T-helper 17 cell (primary cell): ENCODE results near the gene CCDC106. TPM values are rescaled to one million over a fixed set of nuclear protein-coding genes. Genes with fewer than 3 reads are reported as not detected.

Experiments used
- ATAC-seq: fragments of 150-1000 bp; cut with Tn5 transposase; 2 replicates; pipeline ENCODE4 v1.10.0; 2021; ENCODE audit warnings: mild to moderate bottlenecking, moderate library complexity
- DNase-seq, 3 donors: peaks; one replicate each; pipeline versions ENCODE4 v3.0.0 to v3.0.0-alpha.2; 2020 to 2021
- H3K9me3 ChIP-seq: one replicate; pipeline ENCODE4 v1.7.0; 2013; ENCODE audit warnings: low read length, mild to moderate bottlenecking; ENCODE audit not compliant: control insufficient read depth, poor library complexity, severe bottlenecking
- H3K27ac Mint-ChIP-seq: one replicate; pipeline ENCODE4 v1.8.0; 2022; ENCODE audit warnings: mild to moderate bottlenecking, moderate library complexity, mixed read lengths
- H3K27me3 Mint-ChIP-seq: one replicate; pipeline ENCODE4 v1.8.0; 2022; ENCODE audit warnings: mixed read lengths
- H3K36me3 Mint-ChIP-seq: one replicate; pipeline ENCODE4 v1.8.0; 2022; ENCODE audit warnings: low read depth, mixed read lengths
- H3K4me1 Mint-ChIP-seq: one replicate; pipeline ENCODE4 v1.8.0; 2022; ENCODE audit warnings: mild to moderate bottlenecking, mixed read lengths
- H3K4me3 Mint-ChIP-seq: one replicate; pipeline ENCODE4 v1.8.0; 2022; ENCODE audit warnings: mild to moderate bottlenecking, moderate library complexity, mixed read lengths
- total RNA-seq, 4 donors: library from RNA in 2 of 4; stranded (reverse) in 2 of 4; gene quantifications; one replicate each; pipeline ENCODE4 v1.2.3 and lab custom pipeline; 2022 to 2026

The CCDC106 gene
- total RNA-seq, 2 donors from 2014 or later: 1.1 to 1.6 TPM

DNA sequence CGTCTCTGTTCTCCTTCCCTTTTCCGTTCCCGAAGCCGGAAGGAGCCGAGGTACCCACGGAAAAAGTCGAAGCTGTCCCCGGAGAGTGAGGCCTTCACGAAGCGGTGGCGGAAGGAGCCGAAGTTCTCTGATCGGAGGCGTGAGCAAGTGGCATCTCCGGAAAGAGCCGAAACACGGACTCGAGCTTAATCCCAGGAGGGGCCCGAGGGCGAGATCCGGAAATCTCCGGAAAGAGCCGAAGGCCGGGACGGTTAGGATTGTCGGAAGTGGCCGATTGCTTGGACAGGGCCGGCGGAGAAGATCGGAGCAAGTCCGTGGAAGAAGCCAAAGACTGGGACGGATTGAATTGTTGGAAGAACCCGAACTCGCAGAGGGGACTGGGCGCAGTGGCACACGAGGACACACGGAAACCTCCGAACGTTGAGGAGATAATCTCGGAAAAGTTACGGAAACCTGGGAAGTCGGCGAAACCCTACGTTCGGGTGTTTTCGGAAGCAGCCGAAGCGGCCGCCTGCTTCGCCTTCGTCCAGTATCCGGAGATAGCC, 6.4 kb downstream of the CCDC106 start:
- DNase-seq (peak; percentile 91 to 98 (median 96)), ATAC-seq (peak; percentile 81)
- Mint-ChIP-seq H3K27ac (peak overlapping the region; percentile 100), H3K36me3 (peaks cover 1% of the 10 kb centered on the region), H3K4me1 (peaks cover 44% of the 10 kb centered on the region), H3K27me3 (no peaks in the 10 kb centered on the region), H3K4me3 (peak overlapping the region; percentile 94)
- no peaks in the 10 kb centered on the region for H3K9me3 ChIP-seq

DNA sequence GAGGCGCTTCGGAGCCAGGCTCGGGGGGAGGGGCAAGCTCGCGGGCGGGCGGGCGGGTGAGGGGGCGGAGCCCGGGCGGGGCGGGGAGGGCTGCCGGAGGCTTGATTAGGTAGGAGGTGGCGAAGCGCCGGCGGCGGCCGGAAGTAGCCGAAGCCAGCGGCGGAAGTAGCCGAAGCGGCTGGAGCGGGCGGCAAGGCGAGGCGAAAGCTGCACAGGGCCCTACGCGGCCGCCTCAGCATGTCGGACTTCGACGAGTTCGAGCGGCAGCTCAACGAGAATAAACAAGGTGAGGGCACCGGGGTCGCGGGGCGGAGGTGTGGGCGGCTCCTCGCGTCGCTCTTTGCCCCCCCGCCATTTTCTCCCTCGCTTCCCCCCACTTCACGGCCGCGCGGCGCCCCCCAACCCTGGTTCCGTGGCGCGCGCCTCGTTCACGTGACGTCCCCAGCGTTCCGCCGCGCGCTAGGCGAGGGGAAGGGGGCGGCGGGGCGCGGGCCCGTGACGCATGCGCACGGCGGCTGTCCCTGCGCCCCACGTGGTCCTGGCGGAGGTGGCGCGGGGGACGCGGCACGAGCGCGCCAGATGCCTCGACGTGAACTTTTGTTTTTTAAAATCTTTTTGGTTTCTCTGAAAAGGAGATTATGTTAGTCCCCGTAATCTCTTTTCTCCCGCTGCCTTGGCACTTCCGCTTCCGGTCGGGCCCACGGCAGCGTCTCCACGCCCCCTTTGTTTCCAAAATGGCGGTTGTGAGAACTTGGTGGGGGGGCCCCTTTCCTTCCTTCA, 7.0 kb downstream of the CCDC106 start, which contains the start of gene U2AF2:
Gene U2AF2, plus strand, starts transcription at position 168 of the 780 bp plus-strand sequence. Its CDS starts 70 bp downstream, at position 238.
- H3K27me3 Mint-ChIP-seq: no peaks in the 10 kb centered on the region
- H3K4me3 Mint-ChIP-seq: peak within 1 kb of the TSS; percentile 94
- H3K4me1 Mint-ChIP-seq: peaks cover 43% of the 10 kb centered on the region
- peak; percentile 10 for ATAC-seq
- peaks cover 4% of the 10 kb centered on the region for H3K36me3 Mint-ChIP-seq
- H3K9me3 ChIP-seq: no peaks in the 10 kb centered on the region
- H3K27ac Mint-ChIP-seq: peak within 1 kb of the TSS; percentile 100
- DNase-seq: peak; percentile 95 to 96 (median 96)

DNA sequence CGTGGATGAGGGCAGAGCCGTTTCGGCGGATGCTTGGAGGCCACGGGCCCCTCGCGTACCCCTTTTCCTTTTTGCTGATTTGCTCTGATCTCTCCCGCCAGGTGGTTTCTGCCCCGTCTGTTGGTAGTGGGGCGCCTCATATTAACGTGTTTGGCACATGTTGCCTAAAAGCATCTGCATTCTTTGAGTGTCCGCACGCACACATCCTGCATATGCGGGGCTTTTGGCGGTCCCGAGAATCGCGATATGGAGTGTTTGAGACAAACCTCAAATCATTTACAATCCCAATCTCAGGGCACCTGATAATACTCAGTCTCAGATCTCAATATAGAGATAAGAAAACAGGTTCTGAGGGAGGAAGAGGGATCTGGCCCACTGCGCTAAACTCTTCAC, 7.6 kb downstream of the CCDC106 start:
- Mint-ChIP-seq H3K27me3 (no peaks in the 10 kb centered on the region), H3K4me3 (peak overlapping the region; percentile 94), H3K4me1 (peaks cover 43% of the 10 kb centered on the region), H3K27ac (peak overlapping the region; percentile 100), H3K36me3 (peaks cover 4% of the 10 kb centered on the region)
- no peak for DNase-seq
- no peaks in the 10 kb centered on the region for H3K9me3 ChIP-seq
- no peak for ATAC-seq

DNA sequence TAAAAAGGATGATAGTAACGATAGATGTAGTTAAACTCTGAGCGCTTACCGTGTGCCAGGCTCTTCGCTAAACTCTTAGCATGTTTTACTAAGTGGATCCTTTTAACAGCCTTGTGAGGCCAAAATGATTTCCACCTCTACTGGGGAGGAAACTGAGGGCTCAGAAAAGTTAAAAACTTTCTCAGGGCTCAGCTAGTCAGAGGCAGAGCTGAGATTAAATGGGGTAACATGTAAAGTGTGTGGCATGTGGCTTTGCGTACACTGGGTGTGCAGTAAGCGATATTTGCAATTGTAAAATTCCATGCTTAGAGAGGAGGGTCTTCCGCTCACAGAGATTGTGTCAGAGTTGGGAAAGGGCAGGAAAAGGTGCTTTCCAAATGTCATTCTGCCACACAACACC, 8.5 kb downstream of the CCDC106 start:
- no peaks in the 10 kb centered on the region for H3K9me3 ChIP-seq
- peaks cover 4% of the 10 kb centered on the region for H3K36me3 Mint-ChIP-seq
- H3K27me3 Mint-ChIP-seq: no peaks in the 10 kb centered on the region
- H3K4me1 Mint-ChIP-seq: peaks cover 40% of the 10 kb centered on the region
- H3K4me3 Mint-ChIP-seq: peak overlapping the region; percentile 94
- ATAC-seq: no peak
- peak overlapping the region; percentile 100 for H3K27ac Mint-ChIP-seq
- DNase-seq: no peak

DNA sequence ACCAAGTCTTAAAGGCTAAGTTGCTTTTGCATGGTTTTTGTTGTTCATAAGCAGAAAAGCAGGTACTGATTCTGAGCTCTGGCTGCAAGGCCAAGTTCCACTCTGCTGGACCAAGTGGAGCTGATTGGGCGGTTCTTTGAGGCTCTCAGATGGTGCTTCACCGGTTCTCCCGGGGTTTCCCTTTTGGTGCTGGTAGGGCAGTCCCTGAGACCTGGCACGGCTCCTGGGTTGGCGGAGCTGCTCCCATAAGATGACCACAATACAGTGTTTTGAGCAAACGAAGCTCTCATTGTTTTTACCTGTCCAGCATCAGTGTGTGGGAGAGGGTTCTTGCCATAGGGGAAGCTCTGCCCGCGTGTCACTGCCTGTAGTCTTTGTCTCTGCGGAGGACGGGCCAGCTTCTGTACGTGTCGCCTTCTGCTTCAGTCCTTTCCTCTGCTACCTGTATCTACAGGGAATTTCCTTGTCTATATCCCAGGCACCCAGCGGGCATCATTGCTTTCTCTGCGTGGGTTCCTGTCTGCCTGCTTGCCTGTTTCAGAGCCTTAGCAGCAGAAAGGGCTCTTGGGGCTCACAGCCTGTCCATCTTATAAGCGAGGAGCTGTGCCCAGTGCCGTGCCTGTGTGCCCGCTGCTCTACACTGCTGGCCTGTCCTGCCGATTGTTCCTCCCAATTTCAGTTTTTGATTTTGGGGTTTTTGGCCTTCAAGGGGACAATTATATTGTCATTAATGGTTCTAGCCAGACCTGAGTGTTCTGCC, 9.2 kb downstream of the CCDC106 start:
- DNase-seq (no peak), ATAC-seq (no peak)
- peaks cover 9% of the 10 kb centered on the region for H3K36me3 Mint-ChIP-seq
- H3K4me1 Mint-ChIP-seq: peaks cover 46% of the 10 kb centered on the region
- peak overlapping the region; percentile 94 for H3K4me3 Mint-ChIP-seq
- peak overlapping the region; percentile 100 for H3K27ac Mint-ChIP-seq
- no peaks in the 10 kb centered on the region for H3K27me3 Mint-ChIP-seq
- H3K9me3 ChIP-seq: no peaks in the 10 kb centered on the region

DNA sequence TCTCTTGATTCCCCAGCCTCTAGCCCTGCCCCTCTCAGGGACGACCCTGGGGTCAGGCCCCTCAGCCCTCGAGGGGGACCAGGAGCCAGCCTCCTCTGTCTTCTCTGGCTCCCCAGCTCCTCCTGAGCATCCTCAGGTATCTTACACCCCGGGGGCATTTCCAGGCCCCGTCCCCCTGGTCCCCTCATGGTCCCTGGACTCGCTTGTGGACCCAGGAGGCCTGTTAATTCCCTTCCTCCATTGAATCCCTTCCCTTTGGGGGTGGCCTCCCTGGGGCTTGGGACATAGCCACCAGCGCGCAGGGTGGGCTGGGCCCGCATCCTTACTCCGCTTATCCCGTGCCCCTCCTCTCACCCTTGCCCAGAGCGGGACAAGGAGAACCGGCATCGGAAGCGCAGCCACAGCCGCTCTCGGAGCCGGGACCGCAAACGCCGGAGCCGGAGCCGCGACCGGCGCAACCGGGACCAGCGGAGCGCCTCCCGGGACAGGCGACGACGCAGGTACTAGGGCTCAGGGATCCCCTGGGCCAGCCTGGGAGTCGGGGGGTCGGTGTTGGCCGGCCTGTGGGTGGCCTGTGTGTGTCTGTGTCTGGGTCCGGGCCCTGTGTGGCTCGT, 10.9 kb downstream of the CCDC106 start:
- DNase-seq (no peak), ATAC-seq (no peak)
- no peaks in the 10 kb centered on the region for H3K9me3 ChIP-seq
- H3K4me3 Mint-ChIP-seq: peak overlapping the region; percentile 76
- H3K27me3 Mint-ChIP-seq: no peaks in the 10 kb centered on the region
- peak overlapping the region; percentile 100 for H3K27ac Mint-ChIP-seq
- H3K4me1 Mint-ChIP-seq: peaks cover 52% of the 10 kb centered on the region
- peaks cover 9% of the 10 kb centered on the region for H3K36me3 Mint-ChIP-seq

DNA sequence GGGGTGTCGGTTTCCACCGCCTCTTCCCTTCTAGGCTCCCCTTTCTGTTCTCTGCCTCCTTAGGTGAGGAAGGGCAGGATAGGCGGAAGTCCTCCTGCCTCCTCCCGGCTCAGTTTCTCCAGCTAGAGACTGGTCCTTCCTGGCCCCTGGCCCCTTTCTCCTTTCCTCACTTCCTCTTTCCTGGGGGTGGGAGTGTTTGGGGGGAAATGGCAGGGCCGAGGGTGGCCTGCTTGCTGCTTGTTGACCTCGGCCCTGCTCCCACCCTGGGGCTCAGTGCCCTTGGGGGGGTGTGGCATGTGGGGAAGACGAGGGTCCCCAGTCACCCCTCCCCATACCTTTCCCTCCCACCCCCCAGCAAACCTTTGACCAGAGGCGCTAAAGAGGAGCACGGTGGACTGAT, 11.8 kb downstream of the CCDC106 start:
- Mint-ChIP-seq H3K27me3 (no peaks in the 10 kb centered on the region), H3K4me1 (peaks cover 49% of the 10 kb centered on the region), H3K36me3 (peaks cover 9% of the 10 kb centered on the region), H3K27ac (peak overlapping the region; percentile 90), H3K4me3 (peak overlapping the region; percentile 76)
- H3K9me3 ChIP-seq: no peaks in the 10 kb centered on the region
- no peak for DNase-seq
- ATAC-seq: no peak

DNA sequence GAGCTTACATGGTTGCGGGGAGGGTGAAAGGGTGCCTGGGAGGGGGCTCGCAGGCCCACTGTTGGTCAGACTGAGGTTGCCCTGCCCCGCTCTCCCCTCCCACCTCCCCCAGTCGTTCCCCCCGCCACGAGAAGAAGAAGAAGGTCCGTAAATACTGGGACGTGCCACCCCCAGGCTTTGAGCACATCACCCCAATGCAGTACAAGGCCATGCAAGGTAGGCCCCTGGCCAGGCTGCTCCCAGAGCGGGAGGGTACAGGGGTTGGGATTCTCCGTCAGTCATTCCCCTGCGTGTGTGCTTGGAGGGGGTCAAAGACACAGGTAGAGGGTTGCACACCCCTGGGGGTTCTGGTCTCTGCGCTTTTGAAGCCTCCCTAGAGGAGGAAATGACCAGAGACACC, 12.4 kb downstream of the CCDC106 start:
- Mint-ChIP-seq H3K4me1 (peaks cover 51% of the 10 kb centered on the region), H3K27ac (peak overlapping the region; percentile 90), H3K27me3 (no peaks in the 10 kb centered on the region), H3K4me3 (no peak overlapping the region), H3K36me3 (peaks cover 9% of the 10 kb centered on the region)
- DNase-seq: no peak
- ATAC-seq: no peak
- no peaks in the 10 kb centered on the region for H3K9me3 ChIP-seq

DNA sequence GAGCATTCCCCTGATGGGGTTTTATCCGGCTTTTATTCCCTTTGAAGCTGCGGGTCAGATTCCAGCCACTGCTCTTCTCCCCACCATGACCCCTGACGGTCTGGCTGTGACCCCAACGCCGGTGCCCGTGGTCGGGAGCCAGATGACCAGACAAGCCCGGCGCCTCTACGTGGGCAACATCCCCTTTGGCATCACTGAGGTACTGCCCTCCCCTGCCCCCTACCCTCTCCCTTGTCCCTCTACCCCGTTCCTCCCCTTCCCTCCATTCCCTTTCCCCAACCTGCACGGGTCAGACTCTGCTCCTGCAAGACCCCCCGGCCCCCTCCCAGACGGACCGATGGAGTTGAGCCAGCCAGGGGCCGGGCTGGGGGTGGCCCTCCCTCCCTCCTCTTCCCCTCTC, 13.0 kb downstream of the CCDC106 start:
- H3K9me3 ChIP-seq: no peaks in the 10 kb centered on the region
- H3K27me3 Mint-ChIP-seq: no peaks in the 10 kb centered on the region
- peaks cover 9% of the 10 kb centered on the region for H3K36me3 Mint-ChIP-seq
- no peak overlapping the region for H3K4me3 Mint-ChIP-seq
- H3K4me1 Mint-ChIP-seq: peaks cover 48% of the 10 kb centered on the region
- H3K27ac Mint-ChIP-seq: peak overlapping the region; percentile 90
- no peak for ATAC-seq
- no peak for DNase-seq

DNA sequence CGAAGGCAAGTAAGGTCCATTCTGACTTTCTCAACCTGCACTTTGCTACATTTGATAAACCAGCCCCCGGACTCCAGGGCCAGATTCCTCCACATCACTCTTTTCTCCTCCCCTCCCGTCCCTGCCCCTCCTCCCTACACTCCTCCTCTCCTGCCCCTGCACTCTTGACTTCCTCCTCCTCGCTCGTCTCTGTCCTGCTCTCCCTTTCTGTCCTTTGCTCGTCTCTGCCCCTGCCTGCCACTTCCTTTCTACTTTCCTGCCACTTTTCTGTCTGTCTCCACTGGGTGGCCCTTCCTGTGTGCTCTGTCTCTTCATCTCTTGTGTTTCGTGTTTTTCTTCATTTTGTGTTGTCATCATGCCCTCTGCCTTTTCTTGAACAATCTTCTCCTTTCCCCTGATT, 13.8 kb downstream of the CCDC106 start:
- Mint-ChIP-seq H3K27me3 (no peaks in the 10 kb centered on the region), H3K4me1 (peaks cover 44% of the 10 kb centered on the region), H3K36me3 (peaks cover 9% of the 10 kb centered on the region), H3K27ac (no peak overlapping the region), H3K4me3 (no peak overlapping the region)
- no peak for ATAC-seq
- H3K9me3 ChIP-seq: no peaks in the 10 kb centered on the region
- DNase-seq: no peak

DNA sequence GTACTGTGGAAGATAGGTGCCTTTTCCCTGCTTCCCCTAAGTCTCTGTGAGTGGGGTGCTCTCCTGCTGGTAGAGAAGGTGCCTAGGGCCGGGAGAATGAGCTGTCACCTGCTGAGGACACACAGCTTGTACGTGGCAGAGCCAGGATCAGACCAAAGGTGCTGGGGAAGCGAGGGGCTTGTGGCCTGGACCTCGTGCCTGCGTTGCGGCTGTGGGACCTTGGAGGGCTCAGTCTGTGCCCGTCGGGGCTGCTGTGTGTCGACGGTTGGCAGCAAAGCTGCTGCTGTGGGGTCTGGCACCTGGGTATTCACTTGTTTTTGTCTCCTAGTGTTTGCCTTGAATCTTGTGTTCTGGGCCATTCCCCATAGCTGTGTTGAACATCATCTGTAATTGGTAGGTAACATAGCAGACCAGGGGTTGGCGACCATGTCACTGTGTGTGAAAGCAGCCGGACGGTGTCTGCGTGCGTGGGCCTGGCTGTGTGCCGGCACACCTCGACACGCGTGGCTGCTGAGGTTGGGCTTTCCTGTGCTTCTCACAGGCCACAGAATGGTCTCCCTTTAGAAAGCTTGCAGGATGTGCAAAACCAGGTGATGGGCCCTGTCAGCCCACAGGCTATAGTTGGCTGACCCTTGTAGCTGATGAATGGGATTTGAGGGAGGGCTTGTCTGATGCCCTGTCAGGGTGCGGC, 16.0 kb downstream of the CCDC106 start:
- H3K27ac Mint-ChIP-seq: no peak overlapping the region
- ATAC-seq (no peak), DNase-seq (no peak)
- H3K9me3 ChIP-seq: no peaks in the 10 kb centered on the region
- H3K27me3 Mint-ChIP-seq: no peaks in the 10 kb centered on the region
- H3K4me1 Mint-ChIP-seq: peaks cover 40% of the 10 kb centered on the region
- no peak overlapping the region for H3K4me3 Mint-ChIP-seq
- peaks cover 9% of the 10 kb centered on the region for H3K36me3 Mint-ChIP-seq

DNA sequence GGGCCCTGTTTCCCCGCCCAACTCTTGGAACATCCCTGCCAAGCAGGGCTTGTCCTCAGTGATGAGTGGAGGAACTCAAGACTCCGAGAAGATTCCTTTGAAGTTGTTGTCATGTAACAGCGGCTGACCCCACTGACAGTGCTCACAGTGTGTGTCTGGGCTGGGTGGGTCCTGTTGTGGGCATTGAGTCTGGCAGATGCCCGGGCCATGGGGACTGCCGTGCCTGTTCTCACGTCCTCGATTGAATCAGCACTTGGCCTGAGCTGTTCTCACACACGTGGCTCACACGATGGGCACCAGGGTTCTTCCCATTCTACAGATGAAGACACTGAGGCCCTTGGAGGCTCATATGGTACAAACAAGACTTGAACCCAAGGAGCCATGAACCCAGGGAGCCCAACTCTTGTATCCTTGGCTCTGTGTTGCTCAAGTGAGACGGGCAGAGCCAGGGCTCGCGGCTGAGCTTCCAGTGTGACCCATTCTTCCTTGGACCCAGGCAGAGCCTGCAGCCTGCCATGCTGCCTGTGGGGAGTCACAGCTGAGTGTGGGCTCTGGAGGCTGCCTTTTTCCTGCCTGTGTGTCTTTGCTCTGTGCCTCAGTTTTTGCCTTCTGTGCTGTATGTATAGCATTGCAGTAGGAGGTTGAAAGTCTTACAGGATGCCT, 18.5 kb downstream of the CCDC106 start:
- Mint-ChIP-seq H3K27me3 (no peaks in the 10 kb centered on the region), H3K4me1 (peaks cover 44% of the 10 kb centered on the region), H3K36me3 (peaks cover 5% of the 10 kb centered on the region), H3K27ac (no peak overlapping the region), H3K4me3 (no peak overlapping the region)
- DNase-seq (no peak), ATAC-seq (no peak)
- H3K9me3 ChIP-seq: no peaks in the 10 kb centered on the region
